ENCODE measurements around the gene PLXNC1. TPM values are rescaled to one million over a fixed set of nuclear protein-coding genes. Genes with fewer than 3 reads are reported as not detected.

PLXNC1 gene
- 0.23 and 0.28 TPM in 2 replicates for polyA plus RNA-seq (2012; rRNA removed)
- polyA plus RNA-seq (2012; cell fraction: cytosol; rRNA removed) = 0.24 and 0.27 TPM in 2 replicates
- polyA plus RNA-seq (2012; cell fraction: nucleus; rRNA removed) = 0.28 and 0.50 TPM in 2 replicates

GRCh38 chr12:94147991-94148738 lies at the start of gene PLXNC1:
TSS of gene PLXNC1 (plus strand) at chr12:94148577. CDS start at chr12:94148972, 395 bp downstream.
- no peaks in the 10 kb centered on the region for H3K36me3 ChIP-seq (replicated peaks in 1 of 2; ENCODE audit: control insufficient read depth in 1 of 2, insufficient read depth in 2 of 2, low read length in 1 of 2)
- CTCF ChIA-PET = interaction anchor here (0.7 to 4.0 kb wide), 7 partner anchors 10 to 387 kb away, joined by 3 to 19 read pairs (median 3); no protein-coding TSS in a partner anchor
- H3K27me3 ChIP-seq (ENCODE audit: insufficient read depth) = peaks cover 54% of the 10 kb centered on the region
- no peak within 1 kb of the TSS for H3K9ac ChIP-seq
- no peaks in the 10 kb centered on the region for H3F3A ChIP-seq (replicated peaks; ENCODE audit: insufficient read depth)
- H3K4me3 ChIP-seq (ENCODE audit: low read depth in 2 of 2, low read length in 1 of 2) = peak within 1 kb of the TSS; percentile 39 to 53; a peak in 3 of 4 replicates
- POLR2A ChIA-PET = no interaction called here
- no peaks in the 10 kb centered on the region for H4K20me1 ChIP-seq (ENCODE audit: insufficient read depth)
- 3% methylated on average over 24 of the region's 75 CpGs for WGBS (ENCODE audit: low lambda C conversion rate)
- TF ChIP-seq JUND (IDR thresholded peaks at IDR 0.05) = no peak
- TF ChIP-seq FOXJ3 (CRISPR knock-in tag; IDR thresholded peaks at IDR 0.05) = no peak
- no peak; the same call in 1 of the 2 replicates for TF ChIP-seq MXI1 (IDR thresholded peaks at IDR 0.05; ENCODE audit: low read depth, low read length)
- TF ChIP-seq POLR2AphosphoS5 (IDR thresholded peaks at IDR 0.05; ENCODE audit: low read depth, low read length) = no peak
- TF ChIP-seq NRF1 (IDR thresholded peaks at IDR 0.05; ENCODE audit: low read depth, low read length) = no peak
- no peak for TF ChIP-seq MEF2A (IDR thresholded peaks at IDR 0.05; ENCODE audit: borderline replicate concordance, low read depth)
- no peak for TF ChIP-seq ELF1 (IDR thresholded peaks at IDR 0.05)
- no peaks in the 10 kb centered on the region for H3K79me2 ChIP-seq (ENCODE audit: insufficient read depth)
- peaks cover 0 to 18% of the 10 kb centered on the region in 2 experiments; a peak in 2 of 4 replicates for H3K4me1 ChIP-seq (ENCODE audit: control insufficient read depth in 1 of 2, insufficient read depth in 2 of 2, low read depth in 1 of 2, low read length in 1 of 2)
- DNase-seq = peak; percentile 77
- no peaks in the 10 kb centered on the region for H3K9me2 ChIP-seq
- no peak within 1 kb of the TSS for H3K27ac ChIP-seq (ENCODE audit: low read depth in 2 of 2, low read length in 1 of 2)
- H3K4me2 ChIP-seq = peak within 1 kb of the TSS; percentile 68
- 0 out of 2 replicates have a peak within 1 kb of the TSS, but pooled peaks have one; percentile 40 for H2AFZ ChIP-seq (ENCODE audit: low read depth)
- H3K9me3 ChIP-seq = no peaks in the 10 kb centered on the region

- Histone ChIP-seq H3K9me2 (no peaks in the 10 kb centered on the region), H3K27ac (ENCODE audit: low read depth in 2 of 2, low read length in 1 of 2) (peak overlapping the region in 1 of 2 experiments; percentile 82; a peak in 2 of 4 replicates), H2AFZ (ENCODE audit: low read depth) (no peak overlapping the region), H3K36me3 (replicated peaks in 1 of 2; ENCODE audit: control insufficient read depth in 1 of 2, insufficient read depth in 2 of 2, low read length in 1 of 2) (no peaks in the 10 kb centered on the region), H3K4me3 (ENCODE audit: low read depth in 2 of 2, low read length in 1 of 2) (no peak overlapping the region), H4K20me1 (ENCODE audit: insufficient read depth) (no peaks in the 10 kb centered on the region), H3K4me2 (0 out of 2 replicates have a peak overlapping the region, but pooled peaks have one; percentile 90), H3F3A (replicated peaks; ENCODE audit: insufficient read depth) (peaks cover 21% of the 10 kb centered on the region), H3K4me1 (ENCODE audit: control insufficient read depth in 1 of 2, insufficient read depth in 2 of 2, low read depth in 1 of 2, low read length in 1 of 2) (peaks cover 8 to 14% of the 10 kb centered on the region in 2 experiments; a peak in 2 of 4 replicates), H3K9ac (no peak overlapping the region), H3K27me3 (ENCODE audit: insufficient read depth) (no peaks in the 10 kb centered on the region), H3K79me2 (ENCODE audit: insufficient read depth) (no peaks in the 10 kb centered on the region), H3K9me3 (no peaks in the 10 kb centered on the region)
- WGBS (ENCODE audit: low lambda C conversion rate) = 98% methylated on average over 3 of the region's 3 CpGs
- TF ChIP-seq NFIC (IDR thresholded peaks at IDR 0.05; ENCODE audit: borderline replicate concordance) = no peak
- TF ChIP-seq RFX5 (IDR thresholded peaks at IDR 0.05; ENCODE audit: low read length) = no peak
- no peak for TF ChIP-seq REST (IDR thresholded peaks at IDR 0.05; ENCODE audit: low read depth, low read length)
- TF ChIP-seq RXRA (IDR thresholded peaks at IDR 0.05; ENCODE audit: borderline replicate concordance, low read depth) = no peak
- no peak for TF ChIP-seq MAX (IDR thresholded peaks at IDR 0.05; ENCODE audit: low read depth)
- TF ChIP-seq CTCF (IDR thresholded peaks at IDR 0.05) = no peak
- TF ChIP-seq USF2 (IDR thresholded peaks at IDR 0.05; ENCODE audit: borderline replicate concordance, low read depth, low read length) = no peak
- TF ChIP-seq JUND (IDR thresholded peaks at IDR 0.05) = no peak
- DNase-seq = no peak
- ChIA-PET POLR2A (interaction anchor here (0.8 kb wide), 1 partner anchor 529 kb away, joined by 3 read pairs; no protein-coding TSS in a partner anchor), CTCF (interaction anchor here (1.1 to 8.7 kb wide), 7 partner anchors 23 to 595 kb away, joined by 3 to 182 read pairs (median 68); partner anchors contain the start of gene SOCS2)
Observed at GRCh38 chr12:94099191-94099590, 49.2 kb upstream of the PLXNC1 start.

All from SK-N-SH (cell line).